Stromal cell of bone marrow (primary cell): Measurements from ENCODE around the gene PET100.

Experiments used
- DNase-seq: peaks from one replicate; pipeline ENCODE4 v3.0.0-alpha.2; 2012; ENCODE audit warnings: low read depth

PET100 gene

GRCh38 chr19:7650148-7650547, 20.6 kb downstream of the PET100 start:
- DNase-seq = no peak

DNA sequence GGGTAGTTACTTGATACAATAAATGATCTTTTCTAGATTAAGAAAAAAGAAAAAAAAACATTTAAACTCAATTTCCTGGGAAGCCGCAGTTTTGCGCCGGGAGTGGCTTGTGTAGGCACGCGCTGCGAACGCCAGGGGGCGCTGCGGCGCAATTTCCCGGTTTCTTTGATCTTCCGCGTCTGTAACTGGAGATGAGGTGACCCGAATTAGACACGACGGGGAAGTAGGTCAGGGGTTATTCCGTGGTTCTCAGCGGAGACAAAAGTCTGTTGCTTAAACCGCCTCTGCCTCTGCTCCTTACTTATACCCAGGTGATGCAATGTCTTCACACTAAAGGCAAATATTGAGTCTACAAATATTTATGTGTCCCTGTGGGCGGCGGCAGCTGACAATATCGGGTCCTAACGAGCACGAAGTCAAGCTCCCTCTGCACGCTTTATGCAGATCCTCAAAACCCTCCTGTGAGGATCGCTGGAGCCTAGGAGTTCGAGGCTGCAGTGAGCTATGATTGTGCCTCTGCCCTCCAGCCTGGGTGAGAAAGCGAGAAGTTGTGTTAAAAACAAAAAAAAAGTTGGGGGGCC, 22.6 kb downstream of the PET100 start:
- DNase-seq = peak; percentile 42

DNA sequence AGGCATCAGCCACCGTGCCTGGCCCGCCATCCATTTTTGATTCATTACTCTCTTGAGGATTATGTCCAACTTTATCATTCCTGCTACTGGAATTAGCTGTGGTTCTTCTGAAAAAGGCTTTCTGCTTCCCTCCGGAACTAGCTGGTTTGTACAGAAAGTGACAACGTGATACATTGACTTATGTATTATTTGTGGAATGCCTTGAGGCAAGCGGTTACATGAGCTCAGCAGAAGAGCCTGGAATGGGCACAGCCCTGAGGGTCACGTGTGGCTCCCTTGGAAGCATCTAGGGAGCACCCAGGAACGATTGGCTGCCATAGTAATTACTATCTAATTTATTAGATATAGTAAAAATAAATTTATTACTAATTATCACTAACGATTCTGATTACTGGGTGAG, 24.8 kb downstream of the PET100 start:
- no peak for DNase-seq

- DNase-seq = no peak
These were observed 26.0 kb downstream of the PET100 start for GRCh38 chr19:7655581-7655980.

DNA sequence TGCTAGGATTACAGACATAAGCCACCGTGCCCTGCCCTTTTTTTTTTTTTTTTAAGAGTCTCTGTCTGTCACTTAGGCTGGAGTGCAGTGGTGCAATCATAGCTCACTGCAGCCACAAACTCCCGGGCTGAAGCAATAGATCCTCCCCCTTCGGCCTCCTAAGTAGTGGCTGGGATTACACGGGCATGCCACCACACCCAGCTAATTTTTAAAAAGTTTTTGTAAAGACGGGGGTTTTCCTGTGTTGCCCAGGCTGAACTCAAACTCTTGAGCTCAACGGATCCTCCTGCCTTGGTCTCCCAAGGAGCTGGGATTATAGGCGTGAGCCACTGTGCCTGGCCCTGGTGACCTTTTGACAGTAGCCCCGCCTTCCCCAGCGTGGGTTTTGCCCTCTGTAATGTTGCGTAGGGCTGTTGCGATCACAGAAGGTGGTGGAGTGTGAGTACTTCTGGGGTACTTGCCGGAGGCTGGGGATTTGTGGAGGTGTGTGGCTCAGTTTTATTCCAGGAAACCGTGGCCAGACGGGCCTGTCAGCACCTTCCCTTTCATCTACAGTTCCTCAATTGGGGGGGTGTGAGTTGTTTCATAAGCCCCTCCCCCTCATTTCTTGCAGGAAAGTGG, 27.6 kb downstream of the PET100 start:
- DNase-seq = no peak

- no peak for DNase-seq
These were observed 28.7 kb downstream of the PET100 start for GRCh38 chr19:7658219-7658686.

- DNase-seq = no peak
These were observed 32.3 kb downstream of the PET100 start for GRCh38 chr19:7661744-7662538.

GRCh38 chr19:7662657-7663056, 33.1 kb downstream of the PET100 start:
- DNase-seq = no peak

GRCh38 chr19:7663706-7664105, 34.1 kb downstream of the PET100 start:
- no peak for DNase-seq

GRCh38 chr19:7665076-7665475, 35.5 kb downstream of the PET100 start:
- DNase-seq = no peak

- DNase-seq = no peak
These were observed 39.2 kb downstream of the PET100 start, which contains the start of gene RETN for GRCh38 chr19:7668842-7669241. TSS of gene RETN (plus strand) at chr19:7669049. CDS start at chr19:7669327, 278 bp downstream.

DNA sequence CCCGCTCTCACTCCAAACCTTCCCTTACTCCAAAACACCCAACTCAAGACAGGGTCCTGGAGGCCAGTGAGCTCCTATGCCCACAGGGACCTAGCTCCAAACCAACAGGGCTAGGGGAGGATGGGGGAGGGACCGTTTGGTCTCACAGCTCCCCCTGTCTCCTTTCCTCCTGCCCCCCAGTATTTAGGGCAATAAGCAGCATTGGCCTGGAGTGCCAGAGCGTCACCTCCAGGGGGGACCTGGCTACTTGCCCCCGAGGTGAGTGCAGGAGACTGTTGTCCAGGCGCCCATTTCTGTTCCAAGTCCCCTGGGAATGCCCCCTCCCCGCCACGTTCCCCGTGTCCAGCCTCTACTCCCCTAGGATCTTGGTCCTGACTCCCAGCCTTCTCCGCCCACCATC, 40.0 kb downstream of the PET100 start:
- DNase-seq = no peak

- no peak for DNase-seq
These were observed 40.7 kb downstream of the PET100 start for GRCh38 chr19:7670150-7670783.

- no peak for DNase-seq
These were observed 41.2 kb downstream of the PET100 start for GRCh38 chr19:7670790-7671189.

- DNase-seq = no peak
These were observed 42.9 kb downstream of the PET100 start for GRCh38 chr19:7672522-7672921.

GRCh38 chr19:7674010-7675005, 44.7 kb downstream of the PET100 start:
- DNase-seq = no peak

GRCh38 chr19:7676376-7676775, 46.8 kb downstream of the PET100 start:
- DNase-seq = no peak

GRCh38 chr19:7676854-7677253, 47.3 kb downstream of the PET100 start, which contains the start of gene MCEMP1:
TSS of gene MCEMP1 (plus strand) at chr19:7677090. CDS start at chr19:7677121, 31 bp downstream.
- DNase-seq = no peak

DNA sequence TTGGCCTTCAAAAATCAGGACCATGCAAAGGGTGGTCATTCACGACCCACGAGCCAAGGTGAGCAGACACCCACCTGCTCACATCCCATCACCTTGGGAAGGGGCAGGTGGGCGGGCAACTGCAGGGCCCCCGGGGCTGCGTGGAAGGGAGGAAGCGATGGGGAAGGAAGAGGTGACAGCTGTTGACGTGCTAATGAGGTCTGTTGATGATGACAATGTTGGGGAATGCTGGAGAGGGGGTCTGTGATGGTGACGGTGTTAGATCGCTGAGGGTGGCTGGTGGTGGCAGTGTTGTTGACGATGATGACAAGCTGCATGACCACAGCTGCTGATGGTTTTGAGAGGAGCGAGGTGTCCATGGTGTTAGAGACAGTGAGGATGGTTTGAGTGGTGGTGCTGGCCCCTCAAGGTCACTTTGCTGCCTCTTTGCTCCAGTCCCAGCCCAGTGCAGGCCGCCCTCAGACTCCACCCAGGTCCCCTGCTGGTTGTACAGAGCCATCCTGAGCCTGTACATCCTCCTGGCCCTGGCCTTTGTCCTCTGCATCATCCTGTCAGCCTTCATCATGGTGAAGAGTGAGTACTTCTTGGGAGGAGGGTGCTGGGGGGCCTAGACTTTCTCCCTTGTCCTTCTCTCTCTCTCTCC, 48.2 kb downstream of the PET100 start:
- no peak for DNase-seq

GRCh38 chr19:7678971-7679751, 49.6 kb downstream of the PET100 start:
- DNase-seq = no peak
